Mucosa of descending colon (tissue), 3 donors: ENCODE measurements around the gene SIVA1. TPM values are rescaled to one million over a fixed set of nuclear protein-coding genes. Genes with fewer than 3 reads are reported as not detected.

Experiments
- ATAC-seq: fragments of 200-7000 bp; cut with Tn5 transposase; one replicate; pipeline ENCODE4 v1.9.1; 2020; ENCODE audit warnings: mild to moderate bottlenecking, moderate library complexity
- DNase-seq, 3 donors: peaks; one replicate each; pipeline ENCODE4 v3.0.0-alpha.2; 2020
- H3K36me3 ChIP-seq: fragments of 200-600 bp; one replicate; pipeline ENCODE4 v1.8.0; 2021; ENCODE audit warnings: low read depth, mild to moderate bottlenecking
- H3K4me1 ChIP-seq: fragments of 200-600 bp; one replicate; pipeline ENCODE4 v1.8.0; 2021; ENCODE audit warnings: low read depth, mild to moderate bottlenecking
- H3K4me3 ChIP-seq: fragments of 200-600 bp; one replicate; pipeline ENCODE4 v1.8.0; 2021; ENCODE audit warnings: mild to moderate bottlenecking
- H3K9me3 ChIP-seq: fragments of 200-600 bp; one replicate; pipeline ENCODE4 v1.8.0; 2021; ENCODE audit warnings: mild to moderate bottlenecking
- intact Hi-C, 2 donors: fragments of 100-400 bp; cut with DNase I in 1 of 2; cut with micrococcal nuclease in 1 of 2; formaldehyde crosslinking; loops; one replicate each; pipeline versions ENCODE4 v1.11.0 to v1.11.1; 2022; cut with DNase I, micrococcal nuclease
- total RNA-seq, 3 donors: library from RNA; stranded (reverse); fragmentation: NEBNext Ultra II Directional in 2 of 3; extraction: Animal tissue kit (Norgen Biotek cat#: 25700) in 2 of 3; gene quantifications; one replicate each; pipeline versions ENCODE4 v1.2.1 to v1.2.4, GENCODE V29; 2021 to 2023
- TF ChIP-seq, protein P1 (sequence below): fragments of 200-600 bp; IDR thresholded peaks from one replicate; pipeline ENCODE4 v1.8.0; 2022; ENCODE audit warnings: antibody characterized with exemption, mild to moderate bottlenecking
- donor health status: DM: no; HTN: no; CAD: no; lungs with moderate emphysema.
- donor health status: DM: no; HTN: no; CAD: no.
- donor health status: DM: no; HTN: yes; CAD: no.

The SIVA1 gene
- total RNA-seq, 3 donors from 2014 or later, result 38.7 to 82.4 (median 60.4) TPM

DNA sequence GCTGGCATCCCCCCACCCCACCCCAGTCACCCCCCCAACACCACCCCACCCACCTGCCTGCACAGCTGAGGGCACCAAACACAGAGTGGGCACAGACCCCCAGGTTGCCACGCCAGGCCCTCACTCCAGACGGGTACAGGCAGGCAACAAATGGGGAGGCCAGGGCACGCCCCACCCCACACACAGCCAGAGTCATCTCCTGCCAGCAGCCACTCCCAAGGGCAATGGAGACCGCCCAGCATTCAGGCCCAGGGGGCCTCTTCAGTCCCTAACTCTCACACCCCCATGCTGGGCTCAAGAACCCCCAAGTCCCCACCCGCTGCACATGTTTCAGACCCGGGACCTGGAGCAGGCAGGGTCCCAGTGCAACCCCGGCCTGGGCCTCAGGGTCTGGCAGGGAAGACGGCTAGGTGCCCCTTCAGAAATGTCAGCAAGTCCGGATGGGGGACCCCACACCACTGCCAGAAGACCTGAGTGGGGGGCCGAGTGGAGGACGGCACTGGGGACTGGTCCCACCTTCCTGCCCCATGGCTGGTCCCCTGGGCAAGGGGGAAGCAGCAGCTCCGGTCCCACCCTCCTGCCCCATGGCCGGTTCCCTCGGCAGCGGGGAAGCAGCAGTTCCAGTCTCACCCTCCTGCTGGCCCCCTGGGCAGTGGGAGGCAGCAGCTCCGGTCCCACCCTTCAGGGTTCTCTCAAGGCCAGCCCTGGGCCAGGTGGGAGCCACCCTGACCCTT, 30.7 kb downstream of the SIVA1 start:
- intact Hi-C loops, result no loop called here
- H3K36me3 ChIP-seq, result no peaks in the 10 kb centered on the region
- no peaks in the 10 kb centered on the region for H3K9me3 ChIP-seq
- H3K4me1 ChIP-seq, result no peaks in the 10 kb centered on the region
- no peak for DNase-seq
- no peak overlapping the region for H3K4me3 ChIP-seq
- ATAC-seq, result no peak
- TF ChIP-seq, protein P1, sequence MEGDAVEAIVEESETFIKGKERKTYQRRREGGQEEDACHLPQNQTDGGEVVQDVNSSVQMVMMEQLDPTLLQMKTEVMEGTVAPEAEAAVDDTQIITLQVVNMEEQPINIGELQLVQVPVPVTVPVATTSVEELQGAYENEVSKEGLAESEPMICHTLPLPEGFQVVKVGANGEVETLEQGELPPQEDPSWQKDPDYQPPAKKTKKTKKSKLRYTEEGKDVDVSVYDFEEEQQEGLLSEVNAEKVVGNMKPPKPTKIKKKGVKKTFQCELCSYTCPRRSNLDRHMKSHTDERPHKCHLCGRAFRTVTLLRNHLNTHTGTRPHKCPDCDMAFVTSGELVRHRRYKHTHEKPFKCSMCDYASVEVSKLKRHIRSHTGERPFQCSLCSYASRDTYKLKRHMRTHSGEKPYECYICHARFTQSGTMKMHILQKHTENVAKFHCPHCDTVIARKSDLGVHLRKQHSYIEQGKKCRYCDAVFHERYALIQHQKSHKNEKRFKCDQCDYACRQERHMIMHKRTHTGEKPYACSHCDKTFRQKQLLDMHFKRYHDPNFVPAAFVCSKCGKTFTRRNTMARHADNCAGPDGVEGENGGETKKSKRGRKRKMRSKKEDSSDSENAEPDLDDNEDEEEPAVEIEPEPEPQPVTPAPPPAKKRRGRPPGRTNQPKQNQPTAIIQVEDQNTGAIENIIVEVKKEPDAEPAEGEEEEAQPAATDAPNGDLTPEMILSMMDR, result no peak

GRCh38 chr14:104784218-104784568, 31.2 kb downstream of the SIVA1 start:
- intact Hi-C loops, result no loop called here
- Histone ChIP-seq H3K9me3 (no peaks in the 10 kb centered on the region), H3K4me3 (no peak overlapping the region), H3K36me3 (no peaks in the 10 kb centered on the region), H3K4me1 (no peaks in the 10 kb centered on the region)
- DNase-seq (no peak), ATAC-seq (no peak)
- TF ChIP-seq, protein P1, result no peak

DNA sequence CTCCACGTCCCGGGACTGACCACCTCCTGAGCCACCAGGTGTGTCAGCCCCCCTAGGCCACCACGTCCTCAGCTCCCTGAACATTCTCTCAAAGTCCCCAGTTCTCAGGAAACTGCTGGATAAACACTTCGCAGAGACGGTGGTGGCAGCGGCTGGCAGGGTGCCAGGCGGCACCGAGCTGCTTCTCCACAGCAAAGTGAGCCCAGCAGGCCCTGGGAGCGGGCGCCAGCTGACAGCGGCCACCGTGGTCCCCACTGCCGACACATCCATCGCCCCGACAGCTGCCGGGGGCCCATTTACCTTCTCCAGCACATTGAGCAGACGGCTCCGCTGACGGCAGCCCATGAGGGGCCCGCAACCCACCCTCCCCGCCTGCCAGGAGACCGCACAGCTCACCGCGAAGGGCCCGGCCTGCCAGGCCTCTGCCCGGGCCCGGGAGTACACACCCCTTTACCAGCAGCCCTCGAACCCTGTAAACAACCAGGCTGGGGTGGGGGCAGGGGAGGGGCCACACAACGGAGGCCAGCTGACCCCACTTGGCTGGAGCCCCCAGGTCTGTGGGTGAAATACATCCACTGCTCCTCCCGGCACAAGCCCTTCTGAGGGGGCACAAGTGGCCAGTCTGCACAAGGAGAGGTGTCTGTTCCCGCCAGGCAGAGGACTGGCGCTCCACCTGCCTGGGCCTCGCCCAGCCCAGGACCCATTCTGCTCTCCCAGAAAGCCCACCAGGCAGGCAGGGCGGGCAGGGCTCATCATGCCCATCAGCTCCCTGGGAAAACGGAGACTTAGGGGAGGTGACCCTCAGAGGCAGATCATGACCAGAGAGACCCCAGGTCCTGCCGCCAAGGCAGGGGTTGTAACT, 32.1 kb downstream of the SIVA1 start:
- ATAC-seq (no peak), DNase-seq (no peak)
- intact Hi-C loops, result no loop called here
- no peaks in the 10 kb centered on the region for H3K9me3 ChIP-seq
- TF ChIP-seq, protein P1, result no peak
- H3K36me3 ChIP-seq, result no peaks in the 10 kb centered on the region
- H3K4me3 ChIP-seq, result no peak overlapping the region
- no peaks in the 10 kb centered on the region for H3K4me1 ChIP-seq

- TF ChIP-seq, protein P1, result no peak
- no peaks in the 10 kb centered on the region for H3K9me3 ChIP-seq
- no peaks in the 10 kb centered on the region for H3K36me3 ChIP-seq
- ATAC-seq, result no peak
- no peak overlapping the region for H3K4me3 ChIP-seq
- intact Hi-C loops, result no loop called here
- DNase-seq, result no peak
- H3K4me1 ChIP-seq, result no peaks in the 10 kb centered on the region
Observed at GRCh38 chr14:104785708-104786080, 32.7 kb downstream of the SIVA1 start.

- Histone ChIP-seq H3K4me1 (no peaks in the 10 kb centered on the region), H3K4me3 (no peak overlapping the region), H3K36me3 (no peaks in the 10 kb centered on the region), H3K9me3 (no peaks in the 10 kb centered on the region)
- intact Hi-C loops, result no loop called here
- ATAC-seq, result no peak
- TF ChIP-seq, protein P1, result no peak
- DNase-seq, result no peak
Observed at GRCh38 chr14:104786091-104786586, 33.2 kb downstream of the SIVA1 start.
